Activated T-cell treated with anti-CD3 and anti-CD28 coated beads, Interleukin-2, amount 50 U/mL, for 4 hours (primary cell): Measurements from ENCODE around the gene PLXDC2. TPM values are rescaled to one million over a fixed set of nuclear protein-coding genes. Genes with fewer than 3 reads are reported as not detected.

Experiments used
- ATAC-seq, 2 donors: fragments of 200-7000 bp; cut with Tn5 transposase; one replicate each; pipeline ENCODE4 v1.10.0; 2021
- DNase-seq: peaks from one replicate; pipeline ENCODE4 v3.0.0-alpha.2; 2020
- H3K27me3 Mint-ChIP-seq: one replicate; pipeline ENCODE4 v1.8.0; 2021; ENCODE audit warnings: low read depth, mixed read lengths
- H3K36me3 Mint-ChIP-seq: one replicate; pipeline ENCODE4 v1.8.0; 2022; ENCODE audit warnings: mixed read lengths; ENCODE audit not compliant: insufficient read depth
- H3K4me1 Mint-ChIP-seq: one replicate; pipeline ENCODE4 v1.8.0; 2021; ENCODE audit warnings: low read depth, mixed read lengths
- H3K4me3 Mint-ChIP-seq: one replicate; pipeline ENCODE4 v1.8.0; 2021; ENCODE audit warnings: mild to moderate bottlenecking, moderate library complexity, mixed read lengths
- H3K9me3 Mint-ChIP-seq: one replicate; pipeline ENCODE4 v1.8.0; 2021; ENCODE audit warnings: mixed read lengths
- total RNA-seq, 3 donors: library from RNA; stranded (reverse); gene quantifications; one replicate each; pipeline ENCODE4 v1.2.1, GENCODE V29; 2021

Gene PLXDC2
- total RNA-seq, 3 donors from 2014 or later: 0.08 to 0.21 (median 0.16) TPM

DNA sequence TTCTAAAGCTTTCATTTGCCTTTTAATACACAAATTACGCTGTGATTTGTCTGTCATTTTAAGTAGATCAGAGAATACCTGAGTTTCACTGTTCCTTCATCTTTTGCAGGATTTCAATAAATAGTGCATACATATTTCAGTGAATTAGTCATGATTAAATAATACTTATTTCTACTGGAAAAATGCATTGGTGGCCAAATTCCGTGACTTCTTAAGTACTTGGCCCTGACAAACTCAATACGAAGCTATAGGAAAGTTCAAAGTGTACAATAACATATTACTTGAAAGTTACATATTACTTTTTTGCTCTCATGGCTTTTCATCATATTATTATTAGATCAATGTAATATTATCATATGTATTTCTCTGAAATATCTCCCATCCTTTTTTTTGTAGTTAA, 16.1 kb upstream of the PLXDC2 start:
- Mint-ChIP-seq H3K36me3 (no peaks in the 10 kb centered on the region), H3K9me3 (peaks cover 8% of the 10 kb centered on the region), H3K27me3 (no peaks in the 10 kb centered on the region), H3K4me1 (no peaks in the 10 kb centered on the region), H3K4me3 (no peak overlapping the region)
- no peak for ATAC-seq
- DNase-seq: no peak

DNA sequence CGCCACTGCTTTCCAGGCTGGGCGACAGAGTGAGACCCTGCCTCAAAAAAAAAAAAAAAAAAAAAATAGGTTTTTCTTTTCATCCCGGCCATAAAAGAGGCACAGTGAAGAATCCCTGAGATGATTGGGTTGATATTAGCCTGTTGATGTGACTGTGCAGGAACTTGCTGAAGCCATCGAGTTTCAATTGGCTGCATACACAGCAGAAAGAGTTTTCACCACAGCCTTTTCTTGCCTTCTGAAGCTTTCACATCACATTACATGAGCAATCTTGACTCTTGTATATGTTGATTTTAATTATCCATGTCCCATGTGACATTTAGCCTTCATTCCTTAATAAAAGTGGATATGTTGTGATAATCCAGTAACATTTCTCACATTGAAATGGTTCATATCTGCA, 14.9 kb upstream of the PLXDC2 start:
- Mint-ChIP-seq H3K9me3 (peaks cover 9% of the 10 kb centered on the region), H3K36me3 (no peaks in the 10 kb centered on the region), H3K4me3 (no peak overlapping the region), H3K4me1 (no peaks in the 10 kb centered on the region), H3K27me3 (no peaks in the 10 kb centered on the region)
- DNase-seq: no peak
- no peak for ATAC-seq

DNA sequence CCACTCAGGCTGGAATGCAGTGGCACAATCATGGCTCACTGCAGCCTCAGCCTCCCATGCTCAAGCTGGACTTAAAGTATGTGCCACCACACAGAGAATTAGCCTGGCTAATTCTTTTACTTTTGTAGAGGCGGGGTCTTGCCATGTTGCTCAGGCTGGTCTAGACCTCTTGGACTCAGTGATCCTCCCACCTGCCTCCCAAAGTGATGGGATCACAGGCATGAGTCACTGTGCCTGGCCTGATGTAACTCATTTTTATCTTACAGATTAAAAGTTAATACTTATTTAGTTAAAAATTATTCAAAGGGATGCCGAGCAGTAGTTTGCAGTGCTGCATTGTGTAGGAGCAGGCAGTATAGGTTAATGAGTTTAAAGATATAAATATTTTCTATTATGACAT, 12.6 kb upstream of the PLXDC2 start:
- H3K4me1 Mint-ChIP-seq: no peaks in the 10 kb centered on the region
- ATAC-seq (no peak), DNase-seq (no peak)
- H3K36me3 Mint-ChIP-seq: no peaks in the 10 kb centered on the region
- H3K27me3 Mint-ChIP-seq: peaks cover 1% of the 10 kb centered on the region
- no peak overlapping the region for H3K4me3 Mint-ChIP-seq
- peaks cover 7% of the 10 kb centered on the region for H3K9me3 Mint-ChIP-seq

DNA sequence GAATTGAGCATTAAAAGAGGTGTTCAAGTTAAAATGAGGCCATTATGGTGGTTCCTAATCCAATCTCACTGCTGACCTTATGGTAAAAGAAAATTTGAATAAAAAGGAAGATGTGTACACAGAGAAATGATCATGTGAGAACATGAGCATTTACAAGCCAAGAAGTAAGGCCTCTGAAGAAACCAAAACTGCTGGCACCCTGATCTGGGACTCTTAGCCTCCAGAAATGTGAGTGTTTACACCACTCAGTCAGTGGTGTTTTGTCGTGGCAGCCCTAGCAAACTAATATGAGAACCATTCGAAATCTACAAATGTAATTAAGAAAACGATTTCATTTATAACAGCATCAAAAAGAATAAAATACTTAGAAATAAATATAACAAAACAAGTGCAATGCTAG, 6.8 kb upstream of the PLXDC2 start:
- Mint-ChIP-seq H3K9me3 (peaks cover 7% of the 10 kb centered on the region), H3K36me3 (no peaks in the 10 kb centered on the region), H3K27me3 (peaks cover 11% of the 10 kb centered on the region), H3K4me3 (no peak overlapping the region), H3K4me1 (no peaks in the 10 kb centered on the region)
- DNase-seq (no peak), ATAC-seq (no peak)

DNA sequence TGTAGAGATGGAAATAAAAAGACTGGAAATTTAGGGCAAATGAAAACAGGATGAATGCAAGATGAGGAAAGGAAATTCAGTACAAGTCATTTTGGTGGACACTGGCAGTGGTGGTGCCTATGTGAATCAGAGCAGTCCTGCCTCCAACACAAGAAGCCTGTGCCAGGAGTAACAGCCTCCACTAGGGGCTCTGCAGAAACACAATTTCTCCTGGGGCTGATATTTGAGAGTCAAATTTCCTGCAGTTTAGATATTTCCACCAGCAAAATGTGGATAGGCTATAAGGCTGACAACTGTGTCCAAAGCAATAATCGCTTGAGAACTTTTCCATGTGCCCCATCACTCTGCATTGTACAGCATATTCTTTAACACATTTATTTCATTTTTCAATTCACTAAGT, 4.7 kb upstream of the PLXDC2 start:
- no peak overlapping the region for H3K4me3 Mint-ChIP-seq
- H3K9me3 Mint-ChIP-seq: peaks cover 4% of the 10 kb centered on the region

DNA sequence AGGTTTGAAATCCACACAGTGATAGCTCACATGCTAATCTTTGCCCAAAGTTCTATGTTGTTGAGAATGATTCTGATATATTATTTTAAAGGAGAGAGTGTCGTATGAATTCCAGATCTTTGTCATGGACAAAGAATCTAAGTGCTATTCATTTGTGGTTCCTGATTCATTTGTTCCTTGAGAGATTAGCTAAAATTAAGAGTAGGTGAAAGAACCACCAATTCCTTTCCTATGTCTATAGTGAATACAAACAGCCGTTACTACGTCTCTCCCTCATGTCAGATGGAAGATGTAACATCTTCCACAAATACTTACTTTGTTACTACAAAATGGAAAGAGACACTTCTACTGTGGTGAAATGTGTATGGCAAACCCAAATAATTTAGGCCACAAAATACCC, 3.3 kb upstream of the PLXDC2 start:
- Mint-ChIP-seq H3K36me3 (no peaks in the 10 kb centered on the region), H3K9me3 (peaks cover 4% of the 10 kb centered on the region), H3K4me1 (no peaks in the 10 kb centered on the region), H3K27me3 (peaks cover 35% of the 10 kb centered on the region), H3K4me3 (no peak overlapping the region)
- ATAC-seq (no peak), DNase-seq (no peak)

More for the DNA sequence above, 4.7 kb upstream of the PLXDC2 start:
- Mint-ChIP-seq H3K4me1 (no peaks in the 10 kb centered on the region), H3K36me3 (no peaks in the 10 kb centered on the region), H3K27me3 (peaks cover 22% of the 10 kb centered on the region)
- ATAC-seq (no peak), DNase-seq (no peak)

DNA sequence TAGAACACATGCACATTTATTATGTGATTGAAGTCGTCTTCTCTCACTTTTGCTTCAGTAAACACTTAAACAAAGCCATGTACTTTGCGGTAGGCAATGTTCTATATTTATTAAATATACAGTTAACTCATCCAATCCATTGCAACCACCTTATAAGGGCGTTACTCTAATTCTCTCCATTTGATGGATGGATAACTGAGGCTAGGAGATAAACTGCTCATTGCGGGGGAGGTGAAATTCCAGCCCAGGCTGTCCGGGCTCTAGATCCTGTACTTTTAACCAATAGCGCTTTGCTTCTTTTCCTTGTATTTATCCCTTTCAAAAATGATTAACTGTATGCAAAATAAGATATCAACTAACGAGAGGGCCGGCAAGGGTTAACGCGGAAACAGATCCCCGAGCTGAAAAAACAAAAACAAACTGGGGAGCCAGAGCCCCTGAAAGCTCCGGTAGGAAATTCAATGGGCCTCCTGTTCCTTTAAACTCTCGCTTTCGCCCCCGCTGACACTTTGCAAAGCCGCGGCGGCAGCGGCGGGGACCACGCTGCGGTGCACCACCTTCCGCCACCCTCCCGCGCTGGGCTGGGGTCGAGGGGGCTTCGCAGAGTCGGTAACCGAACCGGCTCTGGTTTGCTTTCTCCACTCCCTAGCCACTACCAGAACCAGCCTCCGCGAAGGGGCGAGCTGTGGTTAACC, 1.0 kb upstream of the PLXDC2 start:
- Mint-ChIP-seq H3K4me1 (no peaks in the 10 kb centered on the region), H3K9me3 (peaks cover 4% of the 10 kb centered on the region), H3K4me3 (no peak overlapping the region), H3K27me3 (peaks cover 44% of the 10 kb centered on the region), H3K36me3 (no peaks in the 10 kb centered on the region)
- ATAC-seq: no peak
- DNase-seq: no peak

DNA sequence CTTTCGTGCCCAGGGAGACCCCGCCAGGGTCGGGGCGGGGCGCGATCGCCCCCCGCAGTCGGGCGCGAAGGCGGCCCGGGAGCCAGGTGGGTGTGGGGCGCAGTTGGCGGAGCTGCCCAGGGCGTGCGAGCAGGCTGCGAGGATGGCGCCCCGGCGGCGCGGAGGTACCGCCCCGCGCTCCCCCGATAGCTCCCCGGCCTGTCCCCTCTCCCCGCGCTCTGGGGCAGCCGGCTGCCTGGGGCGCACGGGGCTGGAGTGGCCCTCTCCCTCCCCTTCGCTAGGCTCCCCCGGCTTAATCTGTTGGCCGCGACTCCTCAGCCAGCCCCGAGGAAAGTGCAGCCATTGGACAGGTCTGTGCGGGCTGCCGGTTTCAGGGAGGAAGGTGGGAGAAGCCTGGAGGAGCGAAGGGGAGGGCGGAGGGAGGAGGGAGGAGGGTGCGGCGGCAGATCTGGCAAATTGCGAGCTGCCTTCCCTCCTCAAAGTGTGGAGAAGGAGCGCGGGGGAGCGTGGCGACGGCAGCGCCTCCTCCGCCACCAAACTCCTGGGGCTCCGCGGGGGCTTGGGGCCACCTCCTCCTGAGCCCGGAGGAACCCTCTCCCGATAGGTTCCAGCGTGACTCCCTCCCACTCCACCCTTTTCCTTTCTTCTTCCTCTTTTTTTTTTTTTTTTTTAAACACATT, 361 bp upstream of the PLXDC2 start:
- DNase-seq: no peak
- Mint-ChIP-seq H3K4me3 (peak overlapping the region; percentile 53), H3K36me3 (no peaks in the 10 kb centered on the region), H3K4me1 (no peaks in the 10 kb centered on the region), H3K9me3 (peaks cover 4% of the 10 kb centered on the region), H3K27me3 (peaks cover 44% of the 10 kb centered on the region)
- peak; percentile 24 to 41 for ATAC-seq

DNA sequence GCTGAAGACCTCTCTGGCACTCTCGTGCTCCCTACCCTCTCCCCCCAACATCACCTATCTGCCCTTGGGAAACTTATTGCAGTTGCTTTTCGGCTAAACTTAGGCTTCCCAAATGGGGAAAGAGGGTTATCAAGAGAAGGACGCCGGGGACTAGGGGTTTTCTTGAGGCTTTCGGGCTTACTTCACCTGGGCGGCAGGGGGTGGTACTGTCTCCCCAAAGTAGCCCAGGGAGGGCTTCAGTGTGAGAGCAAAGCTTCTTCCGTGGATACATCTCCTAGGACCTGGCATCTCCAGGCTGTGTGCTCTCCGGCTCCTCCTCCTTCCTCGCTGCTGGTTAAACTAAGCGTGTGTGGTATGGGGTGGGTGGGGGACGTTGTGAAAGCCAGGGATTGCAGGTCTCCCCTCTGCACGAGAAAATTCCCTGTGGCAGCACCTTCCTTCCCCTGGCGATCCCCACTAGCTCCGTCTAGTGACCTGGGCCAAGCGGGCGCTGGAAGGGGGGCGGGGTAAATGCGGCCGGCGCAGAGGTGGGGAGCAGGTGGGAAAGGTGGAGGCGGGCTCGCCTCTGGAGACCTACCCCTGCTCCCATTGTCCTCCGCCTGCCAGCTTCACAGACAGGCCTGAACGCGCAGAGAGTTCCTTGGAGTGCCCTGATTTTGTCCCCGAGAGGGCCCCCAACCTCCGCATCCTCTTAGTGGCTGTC, 1.1 kb downstream of the PLXDC2 start:
- Mint-ChIP-seq H3K9me3 (peaks cover 4% of the 10 kb centered on the region), H3K4me3 (peak overlapping the region; percentile 53), H3K27me3 (peaks cover 44% of the 10 kb centered on the region), H3K4me1 (no peaks in the 10 kb centered on the region), H3K36me3 (no peaks in the 10 kb centered on the region)
- ATAC-seq (peak in 1 of 2 donors; percentile 32), DNase-seq (no peak)

DNA sequence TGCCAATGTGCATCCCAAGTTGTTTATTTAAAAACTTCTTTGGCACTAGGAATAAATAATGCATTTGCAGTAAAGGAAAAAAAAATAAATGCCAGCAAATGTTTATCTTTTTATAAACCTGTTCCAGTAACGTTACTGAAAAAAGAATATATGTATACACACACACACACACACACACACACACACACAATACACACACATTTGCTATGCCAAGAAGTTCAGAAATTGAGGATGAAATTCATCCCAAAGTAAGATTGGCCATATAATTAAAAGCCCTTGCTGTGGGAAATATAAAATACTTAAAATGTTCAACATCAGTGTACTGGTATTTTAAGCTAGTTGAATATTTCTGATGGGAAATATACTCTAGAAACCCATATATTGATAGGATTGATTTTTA, 2.6 kb downstream of the PLXDC2 start:
- H3K36me3 Mint-ChIP-seq: no peaks in the 10 kb centered on the region
- no peaks in the 10 kb centered on the region for H3K4me1 Mint-ChIP-seq
- DNase-seq (no peak), ATAC-seq (no peak)
- no peaks in the 10 kb centered on the region for H3K9me3 Mint-ChIP-seq
- H3K27me3 Mint-ChIP-seq: peaks cover 40% of the 10 kb centered on the region
- no peak overlapping the region for H3K4me3 Mint-ChIP-seq

DNA sequence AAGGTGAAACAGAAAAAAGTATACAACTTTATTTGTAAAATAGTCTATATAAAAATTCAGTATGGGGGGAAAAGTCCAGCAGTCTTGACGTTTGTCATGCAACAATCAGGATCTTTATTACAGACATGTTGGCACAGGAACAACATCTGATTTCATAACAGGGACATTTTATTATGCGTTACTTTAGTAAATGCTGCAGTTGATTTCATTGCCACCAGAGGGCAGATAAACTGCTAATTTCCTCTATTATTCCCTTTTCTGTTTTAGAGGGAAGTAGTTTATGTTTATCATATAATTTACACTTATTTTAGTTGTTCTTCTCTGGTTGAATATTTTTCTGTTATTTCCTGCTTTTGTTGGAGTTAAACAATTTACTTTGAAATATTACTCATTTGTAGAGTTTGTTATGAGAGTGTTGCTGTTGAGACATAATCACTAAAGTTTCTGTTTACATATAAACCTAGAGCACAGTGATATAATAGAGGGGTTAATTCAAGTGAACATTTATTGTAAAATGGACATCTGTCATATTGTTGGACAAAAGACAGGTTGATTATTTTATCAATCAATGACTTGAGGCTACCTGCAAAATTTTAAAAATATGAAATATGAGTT, 3.3 kb downstream of the PLXDC2 start:
- DNase-seq: no peak
- no peak for ATAC-seq
- no peaks in the 10 kb centered on the region for H3K36me3 Mint-ChIP-seq
- H3K4me3 Mint-ChIP-seq: no peak overlapping the region
- no peaks in the 10 kb centered on the region for H3K9me3 Mint-ChIP-seq
- peaks cover 34% of the 10 kb centered on the region for H3K27me3 Mint-ChIP-seq
- no peaks in the 10 kb centered on the region for H3K4me1 Mint-ChIP-seq

DNA sequence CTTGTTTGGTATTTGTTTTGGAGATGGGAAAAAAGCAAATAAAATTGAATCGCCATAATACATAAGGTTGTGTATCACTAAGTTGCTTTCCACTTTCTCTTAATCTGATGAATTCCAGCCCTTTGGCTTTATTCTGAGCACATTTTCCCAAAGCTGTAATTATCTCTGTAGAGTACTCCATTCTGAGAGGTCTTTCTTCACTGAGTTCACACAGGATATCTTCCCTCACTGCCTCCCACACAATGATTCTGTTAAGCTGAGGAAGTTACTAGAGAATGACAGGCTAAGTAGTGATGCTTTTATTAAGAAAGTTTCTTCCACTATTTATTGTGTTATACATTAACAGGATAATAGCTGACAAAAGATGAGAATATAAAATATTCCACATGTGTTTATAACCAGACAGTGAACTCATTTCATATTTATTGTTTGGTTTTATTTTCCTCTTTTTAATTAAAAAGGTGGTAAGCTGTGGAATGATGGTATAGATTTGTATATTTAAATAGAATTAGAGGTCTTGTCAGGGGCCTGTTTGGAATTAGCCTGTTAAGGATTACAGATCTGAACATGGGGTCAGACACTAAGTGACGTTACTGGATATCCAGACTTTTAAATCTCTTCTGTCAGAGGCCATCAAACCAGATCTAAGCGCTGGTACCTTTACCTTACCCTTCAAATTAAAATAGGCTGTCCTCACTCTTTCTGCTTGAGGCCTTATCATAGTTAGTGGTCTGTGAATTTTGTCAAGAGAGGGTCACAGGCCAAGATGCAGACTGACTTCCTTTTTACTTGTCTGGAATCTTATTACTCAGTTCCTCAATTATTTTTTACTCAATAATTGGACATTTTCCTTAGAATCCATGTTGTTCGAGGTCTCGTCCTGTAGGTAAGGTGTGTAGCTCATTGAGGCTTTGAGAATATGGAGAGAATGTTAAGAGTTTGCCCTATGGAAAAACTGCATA, 8.4 kb downstream of the PLXDC2 start:
- Mint-ChIP-seq H3K4me1 (no peaks in the 10 kb centered on the region), H3K27me3 (peaks cover under 1% of the 10 kb centered on the region), H3K36me3 (no peaks in the 10 kb centered on the region), H3K9me3 (peaks cover 5% of the 10 kb centered on the region), H3K4me3 (no peak overlapping the region)
- no peak for ATAC-seq
- no peak for DNase-seq

DNA sequence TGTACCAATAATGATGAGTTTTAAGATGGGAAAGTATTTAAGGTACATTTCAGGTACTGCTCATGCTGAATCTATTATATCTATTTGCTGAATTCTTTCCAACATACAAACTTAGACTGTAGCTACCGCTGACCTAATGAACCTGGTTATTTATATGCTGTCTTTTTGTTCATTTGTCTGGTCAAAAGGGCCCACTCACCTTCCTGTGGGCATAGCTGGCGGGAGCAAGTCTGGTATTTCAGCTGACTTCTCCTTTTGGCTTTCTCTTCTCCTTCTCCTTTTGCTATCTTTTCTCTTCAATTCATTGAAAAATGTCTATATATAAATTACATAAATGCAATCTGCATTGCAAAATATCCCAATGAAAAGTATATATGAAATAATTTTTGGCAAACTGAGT, 9.5 kb downstream of the PLXDC2 start:
- Mint-ChIP-seq H3K9me3 (peaks cover 5% of the 10 kb centered on the region), H3K27me3 (no peaks in the 10 kb centered on the region), H3K4me3 (no peak overlapping the region), H3K4me1 (no peaks in the 10 kb centered on the region), H3K36me3 (no peaks in the 10 kb centered on the region)
- no peak for DNase-seq
- ATAC-seq: no peak

DNA sequence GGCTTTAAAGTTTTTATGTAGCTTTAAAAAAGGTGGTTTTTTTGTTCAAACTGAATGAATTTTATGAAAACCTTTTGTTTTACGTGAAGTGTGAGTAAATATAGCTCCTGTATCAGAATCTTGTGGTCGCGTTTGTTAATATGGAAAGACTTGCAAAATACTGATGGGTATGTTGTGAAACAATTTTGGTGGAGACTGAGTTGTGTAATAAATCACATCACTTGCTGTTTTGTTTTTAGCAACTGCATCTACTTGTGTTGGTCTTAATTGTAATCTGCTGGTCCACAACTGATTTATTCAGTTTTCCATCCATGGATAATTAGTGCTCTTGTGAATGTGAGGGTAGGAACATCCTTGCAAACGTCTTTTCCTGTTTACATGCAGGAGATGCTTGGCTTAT, 10.5 kb downstream of the PLXDC2 start:
- no peaks in the 10 kb centered on the region for H3K36me3 Mint-ChIP-seq
- ATAC-seq (no peak), DNase-seq (no peak)
- H3K4me3 Mint-ChIP-seq: no peak overlapping the region
- peaks cover 8% of the 10 kb centered on the region for H3K9me3 Mint-ChIP-seq
- H3K27me3 Mint-ChIP-seq: no peaks in the 10 kb centered on the region
- H3K4me1 Mint-ChIP-seq: no peaks in the 10 kb centered on the region
